Gastroesophageal sphincter (tissue), 4 donors: Measurements from ENCODE around the gene DMD. TPM values are rescaled to one million over a fixed set of nuclear protein-coding genes. Genes with fewer than 3 reads are reported as not detected.

Experiments used
- ATAC-seq: fragments of 150-250 bp; one replicate; pipeline ENCODE4 v1.9.1; 2016; ENCODE audit warnings: mild to moderate bottlenecking, moderate library complexity
- H3K27ac ChIP-seq, 4 donors: fragments of 200-600 bp; sonication (generic) in 3 of 4; 1 replicate in 3 of 4; 2 replicates in 1 of 4; pipeline ENCODE4 v1.5.1; 2016 to 2019
- H3K27me3 ChIP-seq: fragments of 200-600 bp; sonication (generic); one replicate; pipeline ENCODE4 v1.5.1; 2019
- H3K36me3 ChIP-seq, 2 donors: fragments of 200-600 bp; sonication (generic); one replicate each; pipeline ENCODE4 v1.5.1; 2019; ENCODE audit warnings: control low read depth in 1 of 2
- H3K4me1 ChIP-seq, 3 donors: fragments of 200-600 bp; sonication (generic); 1 replicate in 2 of 3; 2 replicates in 1 of 3; pipeline ENCODE4 v1.5.1; 2016 to 2019; ENCODE audit warnings: control low read depth in 2 of 3
- H3K4me3 ChIP-seq, 2 donors: fragments of 200-600 bp; sonication (generic); one replicate each; pipeline ENCODE4 v1.5.1; 2019; ENCODE audit warnings: mild to moderate bottlenecking in 1 of 2, moderate library complexity in 1 of 2
- H3K9me3 ChIP-seq, 3 donors: fragments of 200-600 bp; sonication (generic); one replicate each; pipeline ENCODE4 v1.5.1; 2017 to 2019; ENCODE audit warnings: control low read depth in 2 of 3
- CTCF ChIP-seq, 4 experiments: fragments of 200-600 bp in 2 of 4; fragments of 450-650 bp in 2 of 4; sonication (generic) in 1 of 4; IDR thresholded peaks; one replicate each; pipeline ENCODE4 v1.5.1; 2017 to 2019; ENCODE audit warnings: antibody characterized with exemption in 4 of 4, mild to moderate bottlenecking in 2 of 4, moderate library complexity in 2 of 4
- EP300 ChIP-seq: sonication (generic); formaldehyde crosslinking; IDR thresholded peaks from one replicate; pipeline ENCODE4 v1.6.1; 2017; ENCODE audit warnings: antibody characterized with exemption, mild to moderate bottlenecking
- POLR2A ChIP-seq, 2 donors: fragments of 450-650 bp; IDR thresholded peaks; one replicate each; pipeline ENCODE4 v1.6.1; 2017; ENCODE audit warnings: antibody characterized with exemption in 2 of 2, mild to moderate bottlenecking in 2 of 2, moderate library complexity in 1 of 2
- POLR2AphosphoS5 ChIP-seq: sonication (generic); formaldehyde crosslinking; IDR thresholded peaks from one replicate; pipeline ENCODE4 v1.6.1; 2017; ENCODE audit warnings: antibody characterized with exemption
- WGBS, 2 donors: methylation state at CpG; one replicate each; pipeline ENCODE4 v1.1.5; 2018; ENCODE audit warnings: low coverage in 1 of 2; 5-methylcytosine and 5-hydroxymethylcytosine counted together
- total RNA-seq, 4 donors: library from RNA; depleted of rRNA; stranded (reverse); fragments of >200 nt; gene quantifications; one replicate each; pipeline ENCODE4 v1.1.0, GENCODE V29; 2016

DMD gene
- total RNA-seq, 4 donors from 2014 or later: 111 to 225 (median 183) TPM

DNA sequence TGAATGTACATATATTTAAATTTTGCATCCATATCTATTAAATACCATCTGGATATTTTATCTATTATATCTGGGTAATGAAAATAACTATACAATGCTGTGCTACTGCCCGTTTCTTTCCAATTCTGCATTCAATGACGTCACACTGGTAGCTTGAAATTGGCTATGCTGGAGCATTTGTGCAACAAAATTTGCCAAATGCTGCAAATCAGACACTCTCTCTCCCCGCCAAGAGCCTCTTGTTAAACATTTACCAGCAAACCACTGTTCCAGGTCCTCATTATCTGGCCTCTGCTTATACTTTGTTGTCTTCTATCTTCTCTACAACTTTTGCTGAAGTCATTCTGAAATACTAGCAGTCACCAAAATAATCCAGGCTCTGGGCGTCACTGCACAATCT, 1201.1 kb downstream of the DMD start:
- H3K27ac ChIP-seq: no peak overlapping the region
- no peaks in the 10 kb centered on the region for H3K4me1 ChIP-seq
- 62 to 89% methylated on average over 3 to 4 of the region's 4 CpGs for WGBS, 2 donors
- H3K4me3 ChIP-seq: no peak overlapping the region
- TF ChIP-seq POLR2A (IDR thresholded peaks at IDR 0.05): no peak
- no peak for TF ChIP-seq EP300
- no peak for TF ChIP-seq POLR2AphosphoS5
- no peak for TF ChIP-seq CTCF (IDR thresholded peaks at IDR 0.05)
- H3K27me3 ChIP-seq: no peaks in the 10 kb centered on the region
- H3K9me3 ChIP-seq: no peaks in the 10 kb centered on the region
- no peaks in the 10 kb centered on the region for H3K36me3 ChIP-seq
- no peak for ATAC-seq

DNA sequence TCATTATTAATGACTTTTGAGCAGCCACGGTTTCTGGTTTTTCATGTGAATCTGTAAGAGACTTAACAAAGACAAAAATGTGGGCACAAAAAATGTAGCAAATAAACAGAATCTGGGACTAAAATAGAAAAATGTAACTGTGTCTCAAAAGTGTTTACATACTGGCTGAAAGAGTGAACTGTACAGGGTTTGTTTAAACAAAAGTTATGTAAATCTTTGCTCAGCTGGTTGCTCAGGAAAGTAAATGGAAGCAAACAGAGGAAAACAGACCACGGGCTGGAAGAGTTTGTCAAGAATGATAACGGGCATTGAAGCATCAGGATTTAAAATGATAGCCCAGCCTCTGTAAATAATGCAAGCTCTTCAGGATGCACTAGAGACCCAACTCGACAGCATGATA, 1217.7 kb downstream of the DMD start:
- Histone ChIP-seq H3K27me3 (no peaks in the 10 kb centered on the region), H3K36me3 (no peaks in the 10 kb centered on the region), H3K4me1 (no peaks in the 10 kb centered on the region), H3K4me3 (no peak overlapping the region), H3K27ac (no peak overlapping the region), H3K9me3 (no peaks in the 10 kb centered on the region)
- no peak for ATAC-seq
- WGBS, 2 donors: 12 to 27% methylated on average over 2 to 4 of the region's 4 CpGs
- TF ChIP-seq CTCF (IDR thresholded peaks at IDR 0.05) (no peak), EP300 (no peak), POLR2A (IDR thresholded peaks at IDR 0.05) (no peak)

DNA sequence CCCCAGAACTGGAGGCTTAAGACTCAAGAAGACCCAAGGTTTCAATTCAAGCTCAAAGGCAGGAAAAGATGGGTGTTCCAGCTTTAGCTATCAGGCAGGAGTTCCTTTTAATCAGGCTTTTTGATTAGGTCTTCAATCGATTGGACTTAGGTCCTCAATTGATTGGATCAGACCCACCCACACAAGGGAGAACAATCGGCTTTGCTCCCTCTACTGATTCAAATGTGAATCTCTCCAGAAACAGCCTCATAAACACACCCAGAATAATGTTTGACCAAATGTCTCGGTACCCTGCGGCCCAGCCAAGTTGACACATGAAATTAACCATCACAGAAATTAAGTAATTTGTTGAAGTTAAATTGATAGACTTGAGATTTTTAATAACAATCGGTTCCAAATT, 1222.4 kb downstream of the DMD start:
- H3K27ac ChIP-seq: no peak overlapping the region
- H3K4me1 ChIP-seq: no peaks in the 10 kb centered on the region
- no peak for ATAC-seq
- TF ChIP-seq CTCF (IDR thresholded peaks at IDR 0.05) (no peak), POLR2AphosphoS5 (no peak), POLR2A (IDR thresholded peaks at IDR 0.05) (no peak)
- H3K4me3 ChIP-seq: no peak overlapping the region
- no peaks in the 10 kb centered on the region for H3K9me3 ChIP-seq
- no peaks in the 10 kb centered on the region for H3K36me3 ChIP-seq
- no peaks in the 10 kb centered on the region for H3K27me3 ChIP-seq
- 86 to 100% methylated on average over 1 to 3 of the region's 5 CpGs for WGBS, 2 donors

DNA sequence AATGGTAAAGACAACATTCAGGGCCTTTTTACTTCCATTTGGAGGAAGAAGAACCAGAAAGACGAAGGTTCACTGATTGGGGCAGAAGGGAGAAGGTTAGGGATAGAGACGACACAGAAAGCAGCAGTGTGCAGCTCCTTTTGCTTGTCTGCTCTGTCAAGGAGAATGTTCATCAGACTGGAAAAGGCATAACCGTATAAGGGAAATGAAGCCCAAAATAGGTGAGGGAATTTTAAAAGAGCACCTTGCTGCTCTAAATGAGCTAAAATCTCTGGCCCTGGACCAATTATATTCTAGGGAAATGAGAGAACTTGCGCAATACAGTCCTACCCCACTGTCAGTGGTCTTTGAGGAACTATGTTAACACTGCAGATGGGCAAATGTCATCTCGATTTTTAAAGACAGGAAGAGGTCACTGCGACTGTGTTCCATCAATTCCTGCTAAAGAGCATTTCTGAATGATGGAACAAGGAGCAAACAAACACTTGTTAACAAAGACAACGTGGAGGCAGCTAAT, 1229.7 kb downstream of the DMD start:
- WGBS, 2 donors: 52 to 85% methylated on average over 6 of the region's 7 CpGs
- H3K9me3 ChIP-seq: no peaks in the 10 kb centered on the region
- ATAC-seq: no peak
- H3K4me3 ChIP-seq: no peak overlapping the region
- TF ChIP-seq EP300 (no peak), CTCF (IDR thresholded peaks at IDR 0.05) (no peak), POLR2AphosphoS5 (no peak), POLR2A (IDR thresholded peaks at IDR 0.05) (no peak)
- H3K27me3 ChIP-seq: no peaks in the 10 kb centered on the region
- no peaks in the 10 kb centered on the region for H3K36me3 ChIP-seq
- H3K4me1 ChIP-seq: no peaks in the 10 kb centered on the region
- no peak overlapping the region for H3K27ac ChIP-seq

DNA sequence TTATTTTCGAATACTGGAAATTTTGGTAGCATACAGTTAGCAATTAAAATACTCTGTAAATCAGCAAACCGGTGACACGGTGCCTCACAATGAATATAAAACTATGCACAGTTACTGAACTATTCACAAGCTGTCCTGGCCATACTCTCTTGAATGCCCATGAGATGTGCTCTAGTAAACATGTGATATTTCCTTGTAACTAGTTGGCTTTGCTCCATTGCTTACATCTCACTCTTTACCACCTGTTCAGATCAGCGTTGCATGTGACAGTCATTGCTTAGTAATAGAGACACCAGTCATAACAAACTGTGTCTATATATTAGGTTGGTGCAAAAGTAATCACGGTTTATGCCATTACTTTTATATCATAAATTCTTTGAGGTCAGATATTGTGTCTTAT, 1241.6 kb downstream of the DMD start:
- Histone ChIP-seq H3K27me3 (no peaks in the 10 kb centered on the region), H3K9me3 (no peaks in the 10 kb centered on the region), H3K36me3 (no peaks in the 10 kb centered on the region), H3K27ac (no peak overlapping the region), H3K4me3 (no peak overlapping the region), H3K4me1 (no peaks in the 10 kb centered on the region)
- no peak for TF ChIP-seq POLR2A (IDR thresholded peaks at IDR 0.05)
- TF ChIP-seq CTCF (IDR thresholded peaks at IDR 0.05): no peak
- TF ChIP-seq POLR2AphosphoS5: no peak
- no peak for TF ChIP-seq EP300
- no peak for ATAC-seq
- WGBS, 2 donors: 70 to 81% methylated on average over 4 to 5 of the region's 5 CpGs
